Measurements from ENCODE around the gene TLX3. TPM values are rescaled to one million over a fixed set of nuclear protein-coding genes. Genes with fewer than 3 reads are reported as not detected.
A peak's percentile ranks its signal among the peaks of the same experiment; 100 is the strongest.

The TLX3 gene
- total RNA-seq, 1 donor from 2014 or later = 0.51 TPM

GRCh38 chr5:171335616-171336015, 26.6 kb downstream of the TLX3 start:
- TF ChIP-seq, protein P1, sequence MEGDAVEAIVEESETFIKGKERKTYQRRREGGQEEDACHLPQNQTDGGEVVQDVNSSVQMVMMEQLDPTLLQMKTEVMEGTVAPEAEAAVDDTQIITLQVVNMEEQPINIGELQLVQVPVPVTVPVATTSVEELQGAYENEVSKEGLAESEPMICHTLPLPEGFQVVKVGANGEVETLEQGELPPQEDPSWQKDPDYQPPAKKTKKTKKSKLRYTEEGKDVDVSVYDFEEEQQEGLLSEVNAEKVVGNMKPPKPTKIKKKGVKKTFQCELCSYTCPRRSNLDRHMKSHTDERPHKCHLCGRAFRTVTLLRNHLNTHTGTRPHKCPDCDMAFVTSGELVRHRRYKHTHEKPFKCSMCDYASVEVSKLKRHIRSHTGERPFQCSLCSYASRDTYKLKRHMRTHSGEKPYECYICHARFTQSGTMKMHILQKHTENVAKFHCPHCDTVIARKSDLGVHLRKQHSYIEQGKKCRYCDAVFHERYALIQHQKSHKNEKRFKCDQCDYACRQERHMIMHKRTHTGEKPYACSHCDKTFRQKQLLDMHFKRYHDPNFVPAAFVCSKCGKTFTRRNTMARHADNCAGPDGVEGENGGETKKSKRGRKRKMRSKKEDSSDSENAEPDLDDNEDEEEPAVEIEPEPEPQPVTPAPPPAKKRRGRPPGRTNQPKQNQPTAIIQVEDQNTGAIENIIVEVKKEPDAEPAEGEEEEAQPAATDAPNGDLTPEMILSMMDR (conservative IDR thresholded peaks at IDR 0.05) = no peak
- Mint-ChIP-seq H3K27ac (ENCODE audit: unreplicated experiment) (no peak overlapping the region), H3K4me1 (no peaks in the 10 kb centered on the region), H3K36me3 (ENCODE audit: low read depth) (no peaks in the 10 kb centered on the region), H3K9me3 (no peaks in the 10 kb centered on the region), H3K27me3 (ENCODE audit: low read depth) (peaks cover 62% of the 10 kb centered on the region), H3K4me3 (no peak overlapping the region)
- no peak for DNase-seq (ENCODE audit: low read depth, low spot score)

GRCh38 chr5:171336521-171337209, 27.6 kb downstream of the TLX3 start:
- TF ChIP-seq, protein P1 (conservative IDR thresholded peaks at IDR 0.05) = peak; percentile 60
- no peaks in the 10 kb centered on the region for H3K9me3 Mint-ChIP-seq
- no peaks in the 10 kb centered on the region for H3K4me1 Mint-ChIP-seq
- H3K36me3 Mint-ChIP-seq (ENCODE audit: low read depth) = no peaks in the 10 kb centered on the region
- DNase-seq (ENCODE audit: low read depth, low spot score) = no peak
- peaks cover 58% of the 10 kb centered on the region for H3K27me3 Mint-ChIP-seq (ENCODE audit: low read depth)
- no peak overlapping the region for H3K4me3 Mint-ChIP-seq
- H3K27ac Mint-ChIP-seq (ENCODE audit: unreplicated experiment) = no peak overlapping the region

DNA sequence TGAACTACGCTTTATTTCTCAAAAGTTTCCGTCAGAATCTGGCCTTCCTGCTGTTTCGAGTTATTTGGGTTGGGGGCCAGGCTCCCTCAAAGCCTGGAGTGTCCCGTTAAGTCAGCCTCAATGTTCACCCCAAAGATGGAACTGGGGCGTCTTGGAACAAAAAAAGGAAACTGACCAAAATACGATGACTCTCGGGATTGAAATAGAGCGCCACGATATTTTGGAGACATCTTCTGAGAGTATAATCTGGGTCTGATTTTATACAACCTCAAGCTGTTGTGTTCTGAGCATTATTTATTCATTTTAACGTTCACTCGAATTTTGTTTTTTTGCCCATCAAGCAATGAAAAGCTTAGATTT, 28.1 kb downstream of the TLX3 start:
- no peak overlapping the region for H3K27ac Mint-ChIP-seq (ENCODE audit: unreplicated experiment)
- H3K4me1 Mint-ChIP-seq = no peaks in the 10 kb centered on the region
- no peaks in the 10 kb centered on the region for H3K36me3 Mint-ChIP-seq (ENCODE audit: low read depth)
- no peak for DNase-seq (ENCODE audit: low read depth, low spot score)
- TF ChIP-seq, protein P1 (conservative IDR thresholded peaks at IDR 0.05) = no peak
- no peaks in the 10 kb centered on the region for H3K9me3 Mint-ChIP-seq
- H3K4me3 Mint-ChIP-seq = no peak overlapping the region
- peaks cover 53% of the 10 kb centered on the region for H3K27me3 Mint-ChIP-seq (ENCODE audit: low read depth)

DNA sequence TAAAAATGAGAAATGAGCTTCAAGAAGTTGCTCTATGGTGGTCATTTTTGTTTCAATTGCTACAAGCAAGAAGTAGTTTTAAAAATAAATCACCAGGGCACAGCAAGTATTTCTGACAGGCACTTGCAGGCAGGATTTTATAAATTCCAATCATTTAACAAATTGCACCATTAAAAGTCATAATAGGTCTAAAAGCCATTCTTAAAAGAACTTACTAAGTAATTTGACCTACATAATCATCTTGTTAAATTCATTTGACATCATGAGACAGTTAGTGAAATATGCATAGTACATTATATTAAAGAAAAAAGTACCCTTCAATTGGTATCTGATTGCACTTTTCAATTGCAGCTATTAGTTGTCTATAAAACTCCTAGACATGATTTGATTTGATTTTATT, 31.0 kb downstream of the TLX3 start:
- H3K9me3 Mint-ChIP-seq = no peaks in the 10 kb centered on the region
- H3K36me3 Mint-ChIP-seq (ENCODE audit: low read depth) = no peaks in the 10 kb centered on the region
- TF ChIP-seq, protein P1 (conservative IDR thresholded peaks at IDR 0.05) = no peak
- H3K27me3 Mint-ChIP-seq (ENCODE audit: low read depth) = peaks cover 40% of the 10 kb centered on the region
- H3K4me3 Mint-ChIP-seq = no peak overlapping the region
- no peak overlapping the region for H3K27ac Mint-ChIP-seq (ENCODE audit: unreplicated experiment)
- H3K4me1 Mint-ChIP-seq = no peaks in the 10 kb centered on the region
- no peak for DNase-seq (ENCODE audit: low read depth, low spot score)

DNA sequence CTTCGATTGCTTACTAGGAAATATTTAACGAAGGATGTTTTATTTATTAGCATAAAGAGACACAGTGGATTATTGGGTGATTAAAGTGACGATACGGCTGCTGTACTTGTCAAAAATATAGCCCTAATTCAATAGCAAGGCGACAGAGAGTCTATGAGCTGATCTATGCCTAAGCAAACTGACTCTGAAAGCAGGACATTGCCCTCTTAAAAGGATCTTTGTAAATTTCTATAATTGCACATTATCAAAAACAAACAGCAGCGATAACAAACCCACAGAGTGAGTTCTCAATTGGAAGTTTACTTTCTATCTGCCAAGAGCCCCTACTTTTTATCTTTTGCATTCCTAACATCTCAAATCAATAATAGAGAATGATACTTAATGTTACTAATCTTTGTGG, 31.4 kb downstream of the TLX3 start:
- TF ChIP-seq, protein P1 (conservative IDR thresholded peaks at IDR 0.05) = no peak
- no peaks in the 10 kb centered on the region for H3K4me1 Mint-ChIP-seq
- H3K27me3 Mint-ChIP-seq (ENCODE audit: low read depth) = peaks cover 36% of the 10 kb centered on the region
- H3K9me3 Mint-ChIP-seq = no peaks in the 10 kb centered on the region
- no peak for DNase-seq (ENCODE audit: low read depth, low spot score)
- H3K36me3 Mint-ChIP-seq (ENCODE audit: low read depth) = no peaks in the 10 kb centered on the region
- no peak overlapping the region for H3K4me3 Mint-ChIP-seq
- no peak overlapping the region for H3K27ac Mint-ChIP-seq (ENCODE audit: unreplicated experiment)
